ENCODE data around the gene RBM44.

DNA sequence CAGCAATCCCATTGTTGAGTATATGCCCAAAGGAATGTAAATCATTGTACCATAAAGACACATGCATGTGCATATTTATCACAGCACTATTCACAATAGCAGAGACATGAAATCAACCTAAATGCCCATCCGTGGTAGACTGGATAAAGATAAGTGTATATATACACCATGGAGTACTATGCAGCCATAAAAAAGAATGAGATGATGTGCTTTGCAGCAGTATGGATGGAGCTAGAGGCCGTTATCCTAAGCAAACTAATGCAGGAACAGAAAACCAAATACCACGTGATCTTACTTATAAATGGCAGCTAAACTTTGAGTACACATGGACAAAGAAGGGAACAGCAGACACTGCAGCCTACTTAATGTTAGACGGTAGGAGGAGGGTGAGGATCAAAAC is 42.5 kb downstream of the RBM44 start:
- no peak for TF ChIP-seq EZH2 (IDR thresholded peaks at IDR 0.05; ENCODE audit: low read length, missing control alignments)
- TF ChIP-seq, protein P1, sequence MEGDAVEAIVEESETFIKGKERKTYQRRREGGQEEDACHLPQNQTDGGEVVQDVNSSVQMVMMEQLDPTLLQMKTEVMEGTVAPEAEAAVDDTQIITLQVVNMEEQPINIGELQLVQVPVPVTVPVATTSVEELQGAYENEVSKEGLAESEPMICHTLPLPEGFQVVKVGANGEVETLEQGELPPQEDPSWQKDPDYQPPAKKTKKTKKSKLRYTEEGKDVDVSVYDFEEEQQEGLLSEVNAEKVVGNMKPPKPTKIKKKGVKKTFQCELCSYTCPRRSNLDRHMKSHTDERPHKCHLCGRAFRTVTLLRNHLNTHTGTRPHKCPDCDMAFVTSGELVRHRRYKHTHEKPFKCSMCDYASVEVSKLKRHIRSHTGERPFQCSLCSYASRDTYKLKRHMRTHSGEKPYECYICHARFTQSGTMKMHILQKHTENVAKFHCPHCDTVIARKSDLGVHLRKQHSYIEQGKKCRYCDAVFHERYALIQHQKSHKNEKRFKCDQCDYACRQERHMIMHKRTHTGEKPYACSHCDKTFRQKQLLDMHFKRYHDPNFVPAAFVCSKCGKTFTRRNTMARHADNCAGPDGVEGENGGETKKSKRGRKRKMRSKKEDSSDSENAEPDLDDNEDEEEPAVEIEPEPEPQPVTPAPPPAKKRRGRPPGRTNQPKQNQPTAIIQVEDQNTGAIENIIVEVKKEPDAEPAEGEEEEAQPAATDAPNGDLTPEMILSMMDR (conservative IDR thresholded peaks at IDR 0.05 in 1 of 2, IDR thresholded peaks at IDR 0.05 in 1 of 2; ENCODE audit: low read depth in 1 of 2, low read length in 2 of 2), result no peak

Measured in fibroblast of lung (primary cell).